Prostate gland (tissue), 2 donors: Measurements from ENCODE around the gene NKG7. TPM values are rescaled to one million over a fixed set of nuclear protein-coding genes. Genes with fewer than 3 reads are reported as not detected.

ENCODE experiments used
- DNase-seq: peaks from one replicate; pipeline ENCODE4 v3.0.0-alpha.2; 2019; ENCODE audit warnings: low spot score
- H3K27ac ChIP-seq, 2 donors: fragments of 200-600 bp; sonication (generic); 2 replicates each; pipeline ENCODE4 v1.5.1; 2017 to 2019
- H3K27me3 ChIP-seq: fragments of 200-600 bp; sonication (generic); replicated peaks from 2 replicates; pipeline ENCODE4 v1.5.1; 2019; ENCODE audit not compliant: insufficient read depth
- H3K36me3 ChIP-seq, 2 donors: fragments of 200-600 bp; sonication (generic); 1 replicate in 1 of 2; 2 replicates in 1 of 2; pipeline versions ENCODE4 v1.5.1 to v1.8.1; 2017 to 2019
- H3K4me1 ChIP-seq: fragments of 200-600 bp; sonication (generic); replicated peaks from 2 replicates; pipeline ENCODE4 v1.5.1; 2019
- H3K4me3 ChIP-seq, 2 donors: fragments of 200-600 bp; sonication (generic); 2 replicates each; pipeline ENCODE4 v1.5.1; 2017 to 2019
- H3K9me3 ChIP-seq: fragments of 200-600 bp; sonication (generic); 2 replicates; pipeline ENCODE4 v1.5.1; 2017
- CTCF ChIP-seq, 4 experiments: fragments of 200-600 bp in 2 of 4; fragments of 450-650 bp in 2 of 4; sonication (generic) in 2 of 4; IDR thresholded peaks; 1 replicate in 3 of 4; 2 replicates in 1 of 4; pipeline ENCODE4 v1.5.1; 2016 to 2019; ENCODE audit warnings: antibody characterized with exemption in 4 of 4, mild to moderate bottlenecking in 2 of 4, moderate library complexity in 2 of 4
- POLR2A ChIP-seq: fragments of 450-650 bp; IDR thresholded peaks from one replicate; pipeline ENCODE4 v1.6.1; 2016; ENCODE audit warnings: antibody characterized with exemption, mild to moderate bottlenecking
- POLR2AphosphoS5 ChIP-seq: sonication (generic); formaldehyde crosslinking; IDR thresholded peaks from one replicate; pipeline ENCODE4 v1.6.1; 2017; ENCODE audit warnings: antibody characterized with exemption
- WGBS: methylation state at CpG from one replicate; pipeline ENCODE4 v1.1.5; 2018; 5-methylcytosine and 5-hydroxymethylcytosine counted together
- intact Hi-C: fragments of 100-400 bp; cut with DNase I; formaldehyde crosslinking; loops from one replicate; pipeline ENCODE4 v1.14.2; 2022
- total RNA-seq, 2 donors: library from RNA; depleted of rRNA; stranded (reverse); fragments of >200 nt; gene quantifications; one replicate each; pipeline ENCODE4 v1.1.0, GENCODE V29; 2016

NKG7 gene
- total RNA-seq, 2 donors from 2014 or later, result 1.8 TPM; not detected in 1

GRCh38 chr19:51365965-51366388, 6.5 kb downstream of the NKG7 start, which contains the start of gene ETFB:
Gene ETFB, minus strand, starts transcription at chr19:51366388. Its CDS starts 62 bp downstream, at chr19:51366326.
- DNase-seq, result no peak
- Histone ChIP-seq H3K36me3 (no peaks in the 10 kb centered on the region), H3K9me3 (no peaks in the 10 kb centered on the region), H3K27ac (peak within 1 kb of the TSS; percentile 85 to 86), H3K4me1 (peaks cover 8% of the 10 kb centered on the region), H3K4me3 (peak within 1 kb of the TSS; percentile 61 to 76), H3K27me3 (no peaks in the 10 kb centered on the region)
- WGBS, result under 1% methylated on average over 27 of the region's 27 CpGs
- no peak for TF ChIP-seq POLR2A
- no peak for TF ChIP-seq POLR2AphosphoS5
- no peak for TF ChIP-seq CTCF (IDR thresholded peaks at IDR 0.05)
- intact Hi-C loops, result loop anchor here (2.0 to 5.0 kb wide), 2 partner anchors 25 to 336 kb away; no protein-coding TSS in a partner anchor

DNA sequence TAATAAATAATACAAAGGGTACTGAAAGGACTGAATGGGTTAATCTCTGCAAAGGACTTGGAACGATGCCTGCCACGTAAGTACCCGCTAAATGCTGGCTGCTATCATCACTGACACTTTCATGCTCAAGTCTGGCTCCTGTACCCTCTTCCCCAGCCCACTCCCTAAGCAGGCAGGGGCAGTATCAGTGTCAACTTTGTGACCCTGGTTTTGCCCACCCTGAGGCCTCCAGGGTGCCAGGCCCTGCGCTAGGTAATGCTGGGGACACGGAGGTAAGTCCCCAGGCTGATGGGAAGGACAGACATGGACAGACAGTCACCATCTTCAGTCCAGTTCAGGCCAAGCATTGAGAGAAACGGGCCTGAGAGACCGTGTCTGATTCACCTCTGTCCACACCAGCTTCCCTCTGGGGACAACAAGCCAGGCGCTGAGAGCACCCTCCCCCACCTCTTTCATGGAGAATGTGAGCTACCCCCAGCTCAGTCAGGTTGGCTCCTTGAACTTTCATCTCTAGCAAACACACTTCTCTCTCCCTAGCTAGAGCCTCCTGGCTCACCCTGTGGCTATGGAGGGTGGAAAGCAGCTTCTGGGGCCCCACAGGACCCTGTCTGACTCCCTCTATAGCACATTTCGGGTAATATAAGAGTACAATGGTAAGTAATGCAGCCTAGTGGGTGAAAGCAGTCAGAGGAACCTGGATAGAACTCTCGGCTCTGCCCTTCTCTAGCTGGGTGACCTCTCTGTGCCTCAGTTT, 7.1 kb downstream of the NKG7 start:
- peak overlapping the region; percentile 85 to 86 for H3K27ac ChIP-seq
- H3K27me3 ChIP-seq, result no peaks in the 10 kb centered on the region
- no peaks in the 10 kb centered on the region for H3K9me3 ChIP-seq
- 13% methylated on average over 10 of the region's 10 CpGs for WGBS
- peak overlapping the region; percentile 61 to 76 for H3K4me3 ChIP-seq
- H3K36me3 ChIP-seq, result no peaks in the 10 kb centered on the region
- DNase-seq, result no peak
- intact Hi-C loops, result loop anchor here (5.0 kb wide), 1 partner anchor 337 kb away; no protein-coding TSS in a partner anchor
- H3K4me1 ChIP-seq, result peaks cover 8% of the 10 kb centered on the region
- TF ChIP-seq POLR2A (no peak), CTCF (IDR thresholded peaks at IDR 0.05) (no peak), POLR2AphosphoS5 (no peak)

- WGBS, result 68% methylated on average over 15 of the region's 15 CpGs
These were observed 8.0 kb downstream of the NKG7 start for GRCh38 chr19:51364200-51365106.

GRCh38 chr19:51361239-51361638, 11.2 kb downstream of the NKG7 start:
- Histone ChIP-seq H3K9me3 (no peaks in the 10 kb centered on the region), H3K36me3 (no peaks in the 10 kb centered on the region), H3K4me3 (no peak overlapping the region), H3K4me1 (peaks cover 8% of the 10 kb centered on the region), H3K27ac (no peak overlapping the region), H3K27me3 (no peaks in the 10 kb centered on the region)
- WGBS, result 87% methylated on average over 13 of the region's 13 CpGs
- TF ChIP-seq CTCF (IDR thresholded peaks at IDR 0.05) (no peak), POLR2A (no peak), POLR2AphosphoS5 (no peak)
- DNase-seq, result no peak
- intact Hi-C loops, result no loop called here

More at GRCh38 chr19:51364200-51365106, 8.0 kb downstream of the NKG7 start:
- Histone ChIP-seq H3K4me1 (peaks cover 8% of the 10 kb centered on the region), H3K9me3 (no peaks in the 10 kb centered on the region), H3K4me3 (no peak overlapping the region), H3K36me3 (no peaks in the 10 kb centered on the region), H3K27ac (peak overlapping the region in 1 of 2 donors; percentile 86), H3K27me3 (no peaks in the 10 kb centered on the region)
- DNase-seq, result no peak
- intact Hi-C loops, result loop anchor here (5.0 kb wide), 1 partner anchor 338 kb away; no protein-coding TSS in a partner anchor
- TF ChIP-seq CTCF (IDR thresholded peaks at IDR 0.05), result no peak
- no peak for TF ChIP-seq POLR2A
- peak; percentile 19 for TF ChIP-seq POLR2AphosphoS5
